ENCODE data around the gene SEMA3C. TPM values are rescaled to one million over a fixed set of nuclear protein-coding genes. Genes with fewer than 3 reads are reported as not detected.

SEMA3C gene
- total and polyA plus RNA-seq, 10 donors, result 1.1 to 53.7 (median 13.0) TPM

DNA sequence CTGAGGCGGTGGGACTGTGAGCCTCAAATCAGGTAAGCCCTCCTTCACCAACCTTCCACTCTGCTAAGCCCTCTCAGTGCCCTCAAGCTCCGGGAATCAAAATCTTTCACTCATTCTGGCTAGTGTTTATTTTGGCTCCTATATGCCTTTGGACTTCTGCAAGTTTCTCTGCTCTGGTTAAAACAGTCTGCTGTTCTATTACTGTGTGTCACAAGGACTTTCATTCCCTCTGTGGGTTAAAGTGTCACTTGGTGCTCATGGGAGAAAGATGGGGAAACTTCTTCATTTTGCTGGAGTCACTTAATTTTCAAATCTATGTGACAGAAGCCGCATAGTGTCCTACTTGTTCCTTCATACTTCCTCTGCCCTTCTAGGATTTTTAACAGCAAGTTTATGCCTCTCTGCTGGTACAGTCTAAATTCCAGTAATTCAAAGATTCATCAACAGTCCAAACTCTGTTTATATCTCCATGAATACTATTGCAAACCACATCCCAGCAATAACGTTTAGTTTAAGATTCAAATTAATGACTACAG is 219.1 kb downstream of the SEMA3C start:
- peaks cover 0 to 12% (median 7%) of the 10 kb centered on the region in 6 donors for H3K4me1 ChIP-seq
- no peak overlapping the region for H3K4me3 ChIP-seq
- peaks cover 0 to 7% (median 4%) of the 10 kb centered on the region in 8 donors for H3K9me3 ChIP-seq
- TF ChIP-seq POLR2AphosphoS5 (IDR thresholded peaks at IDR 0.05) (no peak), POLR2A (IDR thresholded peaks at IDR 0.05) (no peak)
- TF ChIP-seq, protein P1, sequence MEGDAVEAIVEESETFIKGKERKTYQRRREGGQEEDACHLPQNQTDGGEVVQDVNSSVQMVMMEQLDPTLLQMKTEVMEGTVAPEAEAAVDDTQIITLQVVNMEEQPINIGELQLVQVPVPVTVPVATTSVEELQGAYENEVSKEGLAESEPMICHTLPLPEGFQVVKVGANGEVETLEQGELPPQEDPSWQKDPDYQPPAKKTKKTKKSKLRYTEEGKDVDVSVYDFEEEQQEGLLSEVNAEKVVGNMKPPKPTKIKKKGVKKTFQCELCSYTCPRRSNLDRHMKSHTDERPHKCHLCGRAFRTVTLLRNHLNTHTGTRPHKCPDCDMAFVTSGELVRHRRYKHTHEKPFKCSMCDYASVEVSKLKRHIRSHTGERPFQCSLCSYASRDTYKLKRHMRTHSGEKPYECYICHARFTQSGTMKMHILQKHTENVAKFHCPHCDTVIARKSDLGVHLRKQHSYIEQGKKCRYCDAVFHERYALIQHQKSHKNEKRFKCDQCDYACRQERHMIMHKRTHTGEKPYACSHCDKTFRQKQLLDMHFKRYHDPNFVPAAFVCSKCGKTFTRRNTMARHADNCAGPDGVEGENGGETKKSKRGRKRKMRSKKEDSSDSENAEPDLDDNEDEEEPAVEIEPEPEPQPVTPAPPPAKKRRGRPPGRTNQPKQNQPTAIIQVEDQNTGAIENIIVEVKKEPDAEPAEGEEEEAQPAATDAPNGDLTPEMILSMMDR (IDR thresholded peaks at IDR 0.05 in 8 of 11, conservative IDR thresholded peaks at IDR 0.05 in 3 of 11), result no peak
- no peak overlapping the region for H3K27ac ChIP-seq
- H3K27me3 ChIP-seq (replicated peaks in 1 of 7), result no peaks in the 10 kb centered on the region
- no peak for DNase-seq
- 72 to 76% (median 74%) methylated on average over 4 of the region's 4 CpGs for WGBS, 5 donors
- no peaks in the 10 kb centered on the region for H3K36me3 ChIP-seq
- intact Hi-C loops (cut with DNase I; ENCODE audit: low total_unique reads), result loop anchor here (5.0 kb wide), 1 partner anchor 773 kb away; no protein-coding TSS in a partner anchor

DNA sequence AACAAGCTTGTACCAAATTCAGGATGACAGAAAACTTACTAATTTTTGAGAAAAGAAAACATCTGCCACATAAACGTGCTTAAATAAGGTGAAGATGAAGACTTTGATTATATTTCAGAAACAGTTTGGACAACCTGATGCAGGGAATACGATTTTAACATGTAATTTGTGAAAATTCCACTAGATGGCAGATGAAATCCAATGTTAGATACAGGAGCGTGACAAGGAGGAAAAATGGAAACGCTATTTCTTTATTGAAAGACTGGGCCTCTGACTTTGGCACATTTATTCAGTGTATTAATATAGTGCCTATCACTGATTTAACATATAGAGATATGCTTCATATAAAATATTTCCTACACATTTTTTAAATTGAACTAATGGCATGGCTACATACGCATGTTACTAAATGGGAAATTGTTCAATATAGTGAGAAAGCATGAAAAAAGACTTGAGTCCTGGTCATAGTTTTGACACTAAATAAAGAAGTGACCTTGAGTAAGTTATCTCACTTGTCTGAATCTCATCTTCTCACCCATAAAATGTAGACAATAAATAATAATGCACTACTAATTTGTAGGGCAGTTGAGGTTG is 219.7 kb downstream of the SEMA3C start:
- Histone ChIP-seq H3K4me3 (no peak overlapping the region), H3K4me1 (peaks cover 0 to 12% (median 7%) of the 10 kb centered on the region in 6 donors), H3K9me3 (peaks cover 0 to 12% (median 10%) of the 10 kb centered on the region in 8 donors), H3K27ac (no peak overlapping the region), H3K36me3 (no peaks in the 10 kb centered on the region), H3K27me3 (replicated peaks in 1 of 7) (no peaks in the 10 kb centered on the region)
- 11 to 22% (median 15%) methylated on average over 5 of the region's 5 CpGs for WGBS, 5 donors
- intact Hi-C loops (cut with DNase I; ENCODE audit: low total_unique reads), result loop anchor here (5.0 kb wide), 1 partner anchor 773 kb away; no protein-coding TSS in a partner anchor
- no peak for DNase-seq
- TF ChIP-seq, protein P1 (IDR thresholded peaks at IDR 0.05 in 8 of 11, conservative IDR thresholded peaks at IDR 0.05 in 3 of 11), result peak; percentile 28 to 76 (median 60)
- TF ChIP-seq POLR2AphosphoS5 (IDR thresholded peaks at IDR 0.05), result no peak

Measured in spleen (tissue), 11 donors.